T-helper 2 cell treated with Interferon-gamma antibody and Interleukin-4, amounts not matched to agents 5 μg/mL and 100 μg/mL, for 36 hours (primary cell): ENCODE measurements around the gene ART3.

Experiments used
- DNase-seq: peaks from one replicate; pipeline ENCODE4 v3.0.0; 2021; ENCODE audit warnings: low spot score
- H3K27ac Mint-ChIP-seq: one replicate; pipeline ENCODE4 v1.8.0; 2021; ENCODE audit warnings: mild to moderate bottlenecking, mixed read lengths
- H3K27me3 Mint-ChIP-seq: one replicate; pipeline ENCODE4 v1.8.0; 2021; ENCODE audit warnings: low read depth, mixed read lengths
- H3K36me3 Mint-ChIP-seq: one replicate; pipeline ENCODE4 v1.8.0; 2021; ENCODE audit warnings: low read depth, mixed read lengths
- H3K4me1 Mint-ChIP-seq: one replicate; pipeline ENCODE4 v1.8.0; 2021; ENCODE audit warnings: low read depth, mixed read lengths
- H3K4me3 Mint-ChIP-seq: one replicate; pipeline ENCODE4 v1.8.0; 2022; ENCODE audit warnings: mild to moderate bottlenecking, moderate library complexity, mixed read lengths
- H3K9me3 Mint-ChIP-seq: one replicate; pipeline ENCODE4 v1.8.0; 2021; ENCODE audit warnings: mixed read lengths

The ART3 gene

GRCh38 chr4:76088719-76089118 is 14.2 kb downstream of the ART3 start:
- peaks cover 14% of the 10 kb centered on the region for H3K4me1 Mint-ChIP-seq
- H3K4me3 Mint-ChIP-seq: no peak overlapping the region
- no peaks in the 10 kb centered on the region for H3K36me3 Mint-ChIP-seq
- no peaks in the 10 kb centered on the region for H3K9me3 Mint-ChIP-seq
- peaks cover 7% of the 10 kb centered on the region for H3K27me3 Mint-ChIP-seq
- DNase-seq: no peak
- no peak overlapping the region for H3K27ac Mint-ChIP-seq

DNA sequence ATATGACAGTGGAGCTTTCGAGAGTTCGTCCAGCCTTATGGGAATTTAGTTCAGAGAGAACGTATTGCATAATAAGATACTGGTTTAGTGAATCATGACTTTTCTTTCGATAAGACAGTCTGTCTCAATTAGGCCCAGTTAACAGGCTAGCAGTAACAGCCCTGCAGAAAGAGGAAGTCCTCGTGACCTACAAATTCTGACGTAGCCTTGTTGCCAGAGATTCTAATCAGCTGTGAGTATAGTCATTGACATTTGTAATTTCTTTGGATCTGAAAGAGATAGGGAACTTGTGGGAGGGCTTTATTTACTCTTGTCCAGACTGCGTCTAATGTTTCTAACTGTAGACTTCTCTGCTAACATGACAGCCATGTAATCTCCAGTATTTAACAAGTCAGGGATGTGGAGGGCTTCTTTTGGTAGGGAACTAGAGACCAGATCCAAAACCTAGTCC is 15.8 kb downstream of the ART3 start:
- Mint-ChIP-seq H3K27me3 (peaks cover 7% of the 10 kb centered on the region), H3K9me3 (no peaks in the 10 kb centered on the region), H3K36me3 (no peaks in the 10 kb centered on the region), H3K4me1 (peaks cover 14% of the 10 kb centered on the region), H3K4me3 (no peak overlapping the region), H3K27ac (no peak overlapping the region)
- DNase-seq: peak; percentile 39

GRCh38 chr4:76091052-76091451 is 16.5 kb downstream of the ART3 start:
- peaks cover 10% of the 10 kb centered on the region for H3K27me3 Mint-ChIP-seq
- no peak overlapping the region for H3K4me3 Mint-ChIP-seq
- H3K9me3 Mint-ChIP-seq: no peaks in the 10 kb centered on the region
- H3K4me1 Mint-ChIP-seq: peaks cover 14% of the 10 kb centered on the region
- no peak for DNase-seq
- H3K36me3 Mint-ChIP-seq: no peaks in the 10 kb centered on the region
- H3K27ac Mint-ChIP-seq: no peak overlapping the region

GRCh38 chr4:76095568-76095967 is 21.1 kb downstream of the ART3 start:
- Mint-ChIP-seq H3K27ac (no peak overlapping the region), H3K27me3 (peaks cover 18% of the 10 kb centered on the region), H3K9me3 (no peaks in the 10 kb centered on the region), H3K4me1 (peaks cover 4% of the 10 kb centered on the region), H3K4me3 (no peak overlapping the region), H3K36me3 (no peaks in the 10 kb centered on the region)
- no peak for DNase-seq

- Mint-ChIP-seq H3K27me3 (peaks cover 18% of the 10 kb centered on the region), H3K9me3 (no peaks in the 10 kb centered on the region), H3K4me3 (no peak overlapping the region), H3K27ac (no peak overlapping the region), H3K36me3 (no peaks in the 10 kb centered on the region), H3K4me1 (no peaks in the 10 kb centered on the region)
- DNase-seq: no peak
These were observed 21.6 kb downstream of the ART3 start for GRCh38 chr4:76096076-76096475.

DNA sequence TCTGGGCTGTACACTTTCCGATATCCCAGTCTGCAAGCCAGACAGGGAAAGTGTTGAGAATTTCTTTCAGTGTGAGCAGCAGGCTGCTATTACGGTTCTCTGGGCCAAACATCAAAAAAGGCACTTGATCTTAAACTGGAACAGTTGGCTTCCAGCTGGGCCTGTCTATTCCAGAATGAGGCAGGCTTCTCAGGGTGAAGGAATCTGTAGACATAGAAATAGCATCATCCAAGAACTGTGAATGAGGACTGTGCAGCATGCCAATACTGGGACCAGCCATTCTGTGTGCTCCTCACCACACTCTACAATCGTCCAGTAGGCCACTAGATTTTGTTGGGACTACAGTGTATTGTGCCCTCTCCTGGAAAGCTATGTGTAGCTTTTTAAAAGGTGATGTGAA is 31.1 kb downstream of the ART3 start:
- no peaks in the 10 kb centered on the region for H3K36me3 Mint-ChIP-seq
- H3K27me3 Mint-ChIP-seq: peaks cover 9% of the 10 kb centered on the region
- H3K4me3 Mint-ChIP-seq: no peak overlapping the region
- H3K9me3 Mint-ChIP-seq: no peaks in the 10 kb centered on the region
- no peak for DNase-seq
- no peaks in the 10 kb centered on the region for H3K4me1 Mint-ChIP-seq
- no peak overlapping the region for H3K27ac Mint-ChIP-seq

- H3K27ac Mint-ChIP-seq: no peak overlapping the region
- no peak overlapping the region for H3K4me3 Mint-ChIP-seq
- no peaks in the 10 kb centered on the region for H3K4me1 Mint-ChIP-seq
- peaks cover 9% of the 10 kb centered on the region for H3K27me3 Mint-ChIP-seq
- H3K9me3 Mint-ChIP-seq: no peaks in the 10 kb centered on the region
- no peak for DNase-seq
- no peaks in the 10 kb centered on the region for H3K36me3 Mint-ChIP-seq
These were observed 31.9 kb downstream of the ART3 start for GRCh38 chr4:76106442-76106841.

DNA sequence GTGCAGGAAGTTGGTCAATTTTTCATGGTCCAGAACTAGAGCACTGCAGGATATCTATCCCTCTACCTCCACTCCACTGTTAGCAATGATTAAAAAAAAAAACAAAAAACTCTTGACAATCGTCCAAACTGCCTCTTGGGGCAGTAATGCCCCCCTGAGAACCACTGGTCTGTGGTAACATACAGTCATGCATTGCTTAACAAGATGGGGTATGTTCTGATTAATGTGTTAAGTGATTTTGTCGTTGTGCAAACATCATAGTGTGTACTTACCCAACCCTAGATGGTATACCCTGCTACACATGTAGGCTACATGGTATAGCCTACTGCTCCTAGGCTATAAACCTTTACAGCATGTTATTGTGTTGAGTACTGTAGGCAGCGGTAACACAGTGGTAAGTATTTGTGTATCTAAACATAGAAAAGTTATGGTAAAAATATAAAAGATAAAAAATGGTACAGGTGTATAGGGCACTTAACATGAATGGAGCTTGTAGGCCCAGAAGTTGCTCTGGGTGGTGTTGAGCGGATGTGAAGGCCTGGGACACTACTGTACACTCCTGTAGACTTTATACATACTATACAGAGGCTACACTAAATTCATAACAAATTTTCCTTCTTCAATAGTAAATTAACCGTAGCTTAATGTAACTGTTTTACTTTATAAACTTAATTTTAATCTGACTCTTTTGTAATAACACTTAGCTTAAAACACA is 34.1 kb downstream of the ART3 start:
- H3K27ac Mint-ChIP-seq: no peak overlapping the region
- H3K27me3 Mint-ChIP-seq: no peaks in the 10 kb centered on the region
- no peak overlapping the region for H3K4me3 Mint-ChIP-seq
- H3K36me3 Mint-ChIP-seq: peaks cover 13% of the 10 kb centered on the region
- H3K4me1 Mint-ChIP-seq: no peaks in the 10 kb centered on the region
- H3K9me3 Mint-ChIP-seq: no peaks in the 10 kb centered on the region
- no peak for DNase-seq

- H3K4me1 Mint-ChIP-seq: no peaks in the 10 kb centered on the region
- H3K36me3 Mint-ChIP-seq: peaks cover 64% of the 10 kb centered on the region
- no peak overlapping the region for H3K27ac Mint-ChIP-seq
- no peak overlapping the region for H3K4me3 Mint-ChIP-seq
- DNase-seq: no peak
- H3K9me3 Mint-ChIP-seq: no peaks in the 10 kb centered on the region
- no peaks in the 10 kb centered on the region for H3K27me3 Mint-ChIP-seq
These were observed 42.3 kb downstream of the ART3 start for GRCh38 chr4:76116821-76117220.

DNA sequence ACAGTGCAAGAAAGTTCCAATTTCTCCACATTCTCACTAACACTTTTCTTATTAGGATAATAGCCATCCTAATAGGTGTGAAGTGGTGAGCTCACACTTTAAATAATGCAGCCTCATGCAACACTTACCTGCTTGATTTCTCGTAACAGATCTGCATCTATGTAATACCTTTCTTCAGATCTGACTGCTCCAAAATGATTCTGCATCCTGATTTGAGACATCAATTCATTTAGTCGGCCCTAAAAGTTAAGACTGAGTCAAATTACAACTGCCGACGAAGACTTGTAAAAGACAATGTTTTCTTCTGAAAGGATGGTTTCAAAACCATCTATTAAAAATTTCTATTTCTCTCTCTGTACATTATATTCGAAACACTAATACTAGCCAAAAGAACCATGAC is 43.0 kb downstream of the ART3 start:
- H3K9me3 Mint-ChIP-seq: no peaks in the 10 kb centered on the region
- no peak overlapping the region for H3K4me3 Mint-ChIP-seq
- H3K27me3 Mint-ChIP-seq: no peaks in the 10 kb centered on the region
- peaks cover 65% of the 10 kb centered on the region for H3K36me3 Mint-ChIP-seq
- no peaks in the 10 kb centered on the region for H3K4me1 Mint-ChIP-seq
- DNase-seq: no peak
- no peak overlapping the region for H3K27ac Mint-ChIP-seq

GRCh38 chr4:76120199-76120598 is 45.7 kb downstream of the ART3 start:
- Mint-ChIP-seq H3K27me3 (no peaks in the 10 kb centered on the region), H3K9me3 (no peaks in the 10 kb centered on the region), H3K36me3 (peaks cover 62% of the 10 kb centered on the region)

DNA sequence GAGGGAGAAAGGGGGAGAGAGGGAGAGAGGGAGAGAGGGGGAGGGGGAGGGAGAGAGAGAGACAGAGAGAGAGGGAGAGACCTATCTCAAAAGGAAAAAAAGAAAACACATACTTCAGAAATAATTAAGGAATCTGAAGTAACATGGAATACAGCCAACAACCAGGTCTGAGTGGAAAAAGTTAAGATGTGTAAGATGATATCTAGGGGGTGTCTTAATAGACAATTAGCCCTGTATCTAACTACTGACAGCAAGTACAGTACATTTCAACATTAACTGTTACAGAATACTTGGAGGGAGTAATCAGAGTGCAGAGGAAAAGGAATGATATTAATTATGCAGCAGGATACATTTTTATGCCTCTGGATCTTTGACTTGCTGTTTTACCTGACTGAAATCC is 51.3 kb downstream of the ART3 start:
- Mint-ChIP-seq H3K27me3 (no peaks in the 10 kb centered on the region), H3K9me3 (no peaks in the 10 kb centered on the region), H3K4me1 (no peaks in the 10 kb centered on the region), H3K27ac (no peak overlapping the region), H3K36me3 (peaks cover 43% of the 10 kb centered on the region), H3K4me3 (no peak overlapping the region)
- no peak for DNase-seq

More at GRCh38 chr4:76120199-76120598, 45.7 kb downstream of the ART3 start:
- H3K4me1 Mint-ChIP-seq: no peaks in the 10 kb centered on the region
- no peak overlapping the region for H3K4me3 Mint-ChIP-seq
- no peak overlapping the region for H3K27ac Mint-ChIP-seq
- no peak for DNase-seq

DNA sequence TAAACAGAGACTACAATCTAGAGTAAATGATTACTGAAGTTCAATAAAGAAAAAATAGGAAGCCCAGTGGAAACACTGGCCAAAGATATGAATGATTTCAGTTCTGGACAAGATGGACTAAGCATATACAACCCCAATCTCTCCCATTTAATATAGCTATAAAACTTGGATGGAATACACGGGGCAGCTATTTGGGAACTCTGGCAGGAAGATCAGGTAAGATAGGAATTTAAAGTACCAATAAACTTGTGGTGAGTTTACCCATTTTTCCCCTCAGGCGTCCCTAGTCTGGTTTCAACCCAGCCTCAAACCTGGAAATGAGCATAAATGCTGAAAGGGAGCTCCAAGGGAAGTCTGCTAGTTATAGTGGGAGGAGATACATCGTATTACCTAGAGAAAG is 53.2 kb downstream of the ART3 start:
- Mint-ChIP-seq H3K27ac (no peak overlapping the region), H3K36me3 (peaks cover 34% of the 10 kb centered on the region), H3K9me3 (no peaks in the 10 kb centered on the region), H3K4me1 (no peaks in the 10 kb centered on the region), H3K4me3 (no peak overlapping the region), H3K27me3 (no peaks in the 10 kb centered on the region)
- no peak for DNase-seq

DNA sequence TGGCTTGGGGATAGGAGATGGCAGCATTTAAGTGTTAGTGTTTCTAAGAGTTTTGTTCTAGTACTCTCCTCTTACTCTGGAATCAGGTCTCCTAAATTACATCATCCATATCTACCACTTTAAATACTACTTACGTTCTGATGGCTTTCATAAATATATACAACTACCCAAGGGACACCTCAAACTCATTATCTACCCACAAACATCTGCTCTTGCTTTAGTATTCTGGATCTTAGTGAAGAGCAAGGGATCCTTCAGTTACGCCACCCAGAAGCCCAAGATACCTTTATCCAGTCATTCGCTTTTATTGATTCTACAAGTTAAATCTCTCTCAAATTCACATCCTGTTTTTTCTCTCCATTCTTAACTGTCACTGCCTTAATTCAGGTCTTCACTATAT is 66.7 kb downstream of the ART3 start:
- Mint-ChIP-seq H3K4me3 (no peak overlapping the region), H3K36me3 (peaks cover 41% of the 10 kb centered on the region), H3K9me3 (no peaks in the 10 kb centered on the region), H3K4me1 (peaks cover 10% of the 10 kb centered on the region), H3K27me3 (no peaks in the 10 kb centered on the region), H3K27ac (no peak overlapping the region)
- no peak for DNase-seq

- Mint-ChIP-seq H3K4me1 (peaks cover 22% of the 10 kb centered on the region), H3K9me3 (no peaks in the 10 kb centered on the region), H3K4me3 (no peak overlapping the region), H3K27me3 (no peaks in the 10 kb centered on the region), H3K36me3 (peaks cover 31% of the 10 kb centered on the region), H3K27ac (no peak overlapping the region)
- no peak for DNase-seq
These were observed 70.0 kb downstream of the ART3 start for GRCh38 chr4:76144546-76144945.
